Brain microvascular endothelial cell (primary cell): ENCODE results near the gene MRPS7.

Experiments used
- DNase-seq: peaks from one replicate; pipeline ENCODE4 v3.0.0-alpha.2; 2020
- H3K27ac ChIP-seq: fragments of 250-450 bp; sonication (Bioruptor Pico); 2 replicates; pipeline ENCODE4 v1.5.1; 2020; ENCODE audit warnings: mild to moderate bottlenecking, moderate library complexity
- H3K27me3 ChIP-seq: fragments of 250-450 bp; sonication (Bioruptor Pico); replicated peaks from 2 replicates; pipeline ENCODE4 v1.5.1; 2020; ENCODE audit warnings: mild to moderate bottlenecking
- H3K36me3 ChIP-seq: fragments of 250-450 bp; sonication (Bioruptor Pico); replicated peaks from 2 replicates; pipeline ENCODE4 v1.5.1; 2020; ENCODE audit warnings: mild to moderate bottlenecking
- H3K4me3 ChIP-seq: 2 replicates; pipeline ENCODE4 v1.5.1; 2011; ENCODE audit warnings: low read depth, mild to moderate bottlenecking, control low read depth, low read length, moderate library complexity
- in situ Hi-C: cut with HindIII; loops from 2 replicates; pipeline ENCODE4 v1.10.0; 2017; ENCODE audit warnings: low sequenced_read_pairs, low pct_ligation_motif_present
- TF ChIP-seq, protein P1 (sequence below): IDR thresholded peaks from 2 replicates; pipeline ENCODE4 v1.5.1; 2011; ENCODE audit warnings: low read depth, mild to moderate bottlenecking, moderate library complexity, low read length, control low read depth, inconsistent platforms; ENCODE audit errors: missing control alignments

Gene MRPS7

DNA sequence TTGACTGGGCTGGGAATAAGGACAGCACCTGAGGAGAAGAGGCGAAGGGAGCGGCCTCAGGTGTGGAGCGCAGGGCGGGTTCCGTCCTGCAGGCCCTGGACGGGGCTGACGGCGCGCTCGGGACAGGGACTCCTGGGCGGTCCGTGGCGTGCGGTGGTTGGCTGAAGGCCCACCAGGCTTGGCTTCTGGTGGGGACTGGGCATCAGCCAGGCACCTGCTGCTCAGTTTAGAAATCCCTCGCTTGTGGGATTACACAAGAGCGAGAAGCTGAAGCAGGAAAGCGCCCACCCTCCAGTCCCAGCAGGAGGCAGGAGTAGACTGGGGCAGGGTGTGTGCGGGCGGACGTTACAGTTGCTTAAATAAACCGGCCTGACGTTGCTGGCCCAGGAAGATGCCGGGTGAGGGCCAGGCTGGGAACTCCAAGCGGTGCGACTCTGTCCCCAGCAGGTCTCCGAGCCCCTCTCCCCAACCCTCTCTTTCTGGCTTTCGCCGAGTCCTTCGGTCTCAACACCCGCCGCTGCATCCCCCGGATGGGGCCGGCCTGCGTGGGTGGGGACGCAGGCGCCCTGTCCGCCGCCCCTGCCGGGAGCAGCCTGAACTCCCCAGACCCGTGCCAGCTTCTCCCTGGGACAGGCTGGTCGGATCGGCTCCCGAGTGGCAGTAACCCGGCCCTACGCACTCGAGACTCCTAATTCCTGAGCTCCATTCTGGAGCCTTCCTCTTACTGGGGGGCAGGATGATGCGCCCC is 8.7 kb downstream of the MRPS7 start:
- Histone ChIP-seq H3K27me3 (no peaks in the 10 kb centered on the region), H3K4me3 (peak overlapping the region; percentile 79), H3K27ac (peak overlapping the region; percentile 36), H3K36me3 (peaks cover 14% of the 10 kb centered on the region)
- in situ Hi-C loops, result no loop called here
- TF ChIP-seq, protein P1, sequence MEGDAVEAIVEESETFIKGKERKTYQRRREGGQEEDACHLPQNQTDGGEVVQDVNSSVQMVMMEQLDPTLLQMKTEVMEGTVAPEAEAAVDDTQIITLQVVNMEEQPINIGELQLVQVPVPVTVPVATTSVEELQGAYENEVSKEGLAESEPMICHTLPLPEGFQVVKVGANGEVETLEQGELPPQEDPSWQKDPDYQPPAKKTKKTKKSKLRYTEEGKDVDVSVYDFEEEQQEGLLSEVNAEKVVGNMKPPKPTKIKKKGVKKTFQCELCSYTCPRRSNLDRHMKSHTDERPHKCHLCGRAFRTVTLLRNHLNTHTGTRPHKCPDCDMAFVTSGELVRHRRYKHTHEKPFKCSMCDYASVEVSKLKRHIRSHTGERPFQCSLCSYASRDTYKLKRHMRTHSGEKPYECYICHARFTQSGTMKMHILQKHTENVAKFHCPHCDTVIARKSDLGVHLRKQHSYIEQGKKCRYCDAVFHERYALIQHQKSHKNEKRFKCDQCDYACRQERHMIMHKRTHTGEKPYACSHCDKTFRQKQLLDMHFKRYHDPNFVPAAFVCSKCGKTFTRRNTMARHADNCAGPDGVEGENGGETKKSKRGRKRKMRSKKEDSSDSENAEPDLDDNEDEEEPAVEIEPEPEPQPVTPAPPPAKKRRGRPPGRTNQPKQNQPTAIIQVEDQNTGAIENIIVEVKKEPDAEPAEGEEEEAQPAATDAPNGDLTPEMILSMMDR, result peak; percentile 66
- DNase-seq, result peak; percentile 48

DNA sequence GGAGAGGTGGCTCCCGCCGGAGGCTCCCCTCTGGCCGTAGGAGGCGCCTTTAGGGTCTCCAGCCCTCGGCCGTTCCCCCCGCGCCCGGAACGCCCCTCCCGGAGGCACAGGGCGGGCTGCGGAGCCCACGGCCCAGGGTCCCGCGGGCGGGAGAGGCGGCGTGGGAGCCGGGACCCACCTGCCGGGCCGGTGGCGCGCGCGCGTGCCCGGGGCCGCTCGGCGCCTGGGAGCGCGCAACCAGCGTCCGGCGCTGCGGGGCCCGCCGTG is 9.2 kb downstream of the MRPS7 start, which contains the start of gene MIF4GD:
TSS of gene MIF4GD (minus strand) at position 266 of the 267 bp plus-strand sequence. CDS start 1,036 bp downstream, outside the sequence.
- peaks cover 9% of the 10 kb centered on the region for H3K36me3 ChIP-seq
- H3K27ac ChIP-seq, result peak within 1 kb of the TSS; percentile 36
- in situ Hi-C loops, result no loop called here
- H3K4me3 ChIP-seq, result peak within 1 kb of the TSS; percentile 79
- no peak for DNase-seq
- no peaks in the 10 kb centered on the region for H3K27me3 ChIP-seq
- TF ChIP-seq, protein P1, result no peak

DNA sequence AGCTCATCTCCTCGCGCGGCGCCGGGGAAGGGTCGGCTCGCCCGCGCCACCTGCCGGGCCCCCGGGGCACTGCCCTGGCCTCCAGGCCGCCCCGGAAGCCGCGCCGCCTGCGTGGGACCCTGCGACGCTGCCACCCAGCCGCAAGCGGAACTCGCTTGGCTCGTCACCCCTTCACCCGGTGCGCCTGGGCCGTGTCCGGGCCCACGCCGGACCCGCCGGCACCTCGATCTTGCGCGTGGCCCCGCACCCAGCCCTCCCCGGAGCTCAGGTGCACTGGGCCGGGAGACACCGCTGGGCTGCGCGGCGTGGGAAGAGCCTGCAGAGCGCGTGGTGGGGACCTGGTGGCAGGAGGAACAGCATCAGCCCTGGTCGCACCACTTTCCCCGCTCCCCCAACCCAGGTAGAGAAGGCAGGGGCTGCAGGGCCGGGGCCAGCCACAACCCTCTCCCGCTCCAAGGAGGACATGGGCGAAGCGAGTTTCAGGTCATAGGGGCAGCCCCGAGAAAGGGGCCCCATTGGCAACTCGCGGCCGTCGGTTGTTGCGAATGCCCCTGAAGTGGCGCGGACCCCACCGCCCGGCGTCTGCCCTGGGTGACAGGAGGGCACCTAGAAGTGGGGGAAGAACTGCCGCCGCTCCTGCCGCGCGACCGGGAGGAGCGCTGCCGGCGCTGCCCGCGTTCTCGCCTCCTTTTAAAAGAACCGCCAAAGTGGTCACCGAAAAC is 9.7 kb downstream of the MRPS7 start:
- Histone ChIP-seq H3K27ac (peak overlapping the region; percentile 30), H3K27me3 (no peaks in the 10 kb centered on the region)

DNA sequence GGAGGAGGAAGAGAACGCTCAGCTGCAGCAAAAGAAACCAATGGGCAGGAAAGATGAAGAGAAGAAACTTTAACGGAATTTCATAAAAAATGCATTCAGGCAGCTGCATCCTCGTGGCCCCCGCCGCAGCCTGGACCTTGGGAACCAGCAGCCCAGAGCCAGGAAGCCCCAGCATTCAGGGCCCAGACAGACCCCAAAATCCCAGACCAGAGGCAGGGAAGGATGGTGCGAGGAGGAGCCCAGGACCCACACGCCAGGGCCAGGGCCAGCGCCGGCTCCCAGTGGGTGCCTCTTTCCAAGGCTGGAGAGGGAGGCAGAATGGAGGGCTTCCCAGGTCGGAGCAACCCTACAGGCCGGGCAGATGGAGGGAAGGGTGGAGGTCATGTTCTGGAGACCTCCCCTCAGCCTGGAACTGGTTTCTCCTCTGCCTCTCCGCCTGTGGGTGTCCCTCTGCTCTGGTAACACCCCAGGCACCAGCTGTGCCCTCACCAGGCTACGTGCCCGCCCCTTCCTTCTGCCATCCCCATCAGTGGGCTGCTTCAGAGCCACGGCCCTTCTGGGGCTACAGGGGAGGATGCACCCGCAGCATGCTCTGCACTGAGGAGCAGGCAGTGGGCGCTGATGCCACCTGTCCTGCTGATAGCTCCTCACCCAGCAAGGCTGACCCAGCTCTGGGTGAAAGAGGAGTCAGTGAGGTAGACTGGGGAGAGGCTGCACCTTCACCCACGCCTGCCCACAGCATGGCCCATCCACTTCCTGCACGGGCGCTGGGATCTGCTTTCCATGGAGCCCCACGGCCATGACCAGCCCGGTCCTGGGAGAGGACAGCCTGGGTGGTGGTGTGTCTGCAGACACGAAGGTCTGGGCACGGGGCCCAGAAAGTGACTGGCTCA is 10.5 kb downstream of the MRPS7 start:
- Histone ChIP-seq H3K36me3 (no peaks in the 10 kb centered on the region), H3K4me3 (peak overlapping the region; percentile 71), H3K27ac (no peak overlapping the region), H3K27me3 (no peaks in the 10 kb centered on the region)
- DNase-seq, result no peak
- TF ChIP-seq, protein P1, result no peak
- in situ Hi-C loops, result no loop called here

More for the DNA sequence above, 9.7 kb downstream of the MRPS7 start:
- peaks cover 5% of the 10 kb centered on the region for H3K36me3 ChIP-seq
- in situ Hi-C loops, result no loop called here
- no peak for DNase-seq
- peak overlapping the region; percentile 71 for H3K4me3 ChIP-seq
- TF ChIP-seq, protein P1, result peak; percentile 27

DNA sequence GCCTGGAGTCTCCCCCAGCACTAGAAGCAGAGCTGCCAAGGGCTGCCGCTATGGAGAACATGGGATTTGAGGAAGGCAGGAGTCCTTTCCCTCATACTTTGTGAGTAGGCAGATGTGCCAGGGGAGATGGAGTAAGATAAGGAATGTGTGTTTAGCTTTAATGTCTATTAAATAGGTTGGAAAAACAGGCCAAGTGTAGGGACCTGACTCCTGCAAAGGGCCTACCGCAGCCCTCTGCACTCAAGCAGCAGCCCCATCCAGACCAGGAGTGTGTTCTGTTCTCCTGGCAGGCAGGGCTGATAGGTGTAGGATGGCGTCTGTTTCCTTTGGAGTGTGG is 11.1 kb downstream of the MRPS7 start:
- no peak for DNase-seq
- H3K36me3 ChIP-seq, result no peaks in the 10 kb centered on the region
- no peak overlapping the region for H3K4me3 ChIP-seq
- in situ Hi-C loops, result no loop called here
- TF ChIP-seq, protein P1, result no peak
- H3K27me3 ChIP-seq, result no peaks in the 10 kb centered on the region
- H3K27ac ChIP-seq, result no peak overlapping the region
